Measurements from ENCODE around the gene COBLL1.

DNA sequence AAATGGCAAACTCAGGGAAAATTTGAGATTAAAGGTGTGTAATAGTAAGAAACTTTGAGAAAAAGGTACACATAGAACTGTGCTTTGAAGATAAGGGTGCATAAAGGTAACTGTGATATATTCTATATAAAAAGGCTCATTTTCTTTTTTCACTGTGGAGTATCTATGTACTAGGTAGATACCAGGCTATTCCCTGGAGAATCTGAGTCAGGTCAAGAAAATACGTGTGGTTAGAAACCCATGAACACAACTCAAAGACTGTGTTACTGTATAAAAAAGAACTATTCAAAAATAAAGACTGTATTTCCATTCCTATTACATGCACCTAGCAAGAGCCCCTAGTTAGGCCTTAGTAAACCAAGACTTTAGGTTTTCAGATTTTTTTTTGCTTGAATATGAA is 120.2 kb downstream of the COBLL1 start:
- TF ChIP-seq, protein P1, sequence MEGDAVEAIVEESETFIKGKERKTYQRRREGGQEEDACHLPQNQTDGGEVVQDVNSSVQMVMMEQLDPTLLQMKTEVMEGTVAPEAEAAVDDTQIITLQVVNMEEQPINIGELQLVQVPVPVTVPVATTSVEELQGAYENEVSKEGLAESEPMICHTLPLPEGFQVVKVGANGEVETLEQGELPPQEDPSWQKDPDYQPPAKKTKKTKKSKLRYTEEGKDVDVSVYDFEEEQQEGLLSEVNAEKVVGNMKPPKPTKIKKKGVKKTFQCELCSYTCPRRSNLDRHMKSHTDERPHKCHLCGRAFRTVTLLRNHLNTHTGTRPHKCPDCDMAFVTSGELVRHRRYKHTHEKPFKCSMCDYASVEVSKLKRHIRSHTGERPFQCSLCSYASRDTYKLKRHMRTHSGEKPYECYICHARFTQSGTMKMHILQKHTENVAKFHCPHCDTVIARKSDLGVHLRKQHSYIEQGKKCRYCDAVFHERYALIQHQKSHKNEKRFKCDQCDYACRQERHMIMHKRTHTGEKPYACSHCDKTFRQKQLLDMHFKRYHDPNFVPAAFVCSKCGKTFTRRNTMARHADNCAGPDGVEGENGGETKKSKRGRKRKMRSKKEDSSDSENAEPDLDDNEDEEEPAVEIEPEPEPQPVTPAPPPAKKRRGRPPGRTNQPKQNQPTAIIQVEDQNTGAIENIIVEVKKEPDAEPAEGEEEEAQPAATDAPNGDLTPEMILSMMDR (optimal IDR thresholded peaks at IDR 0.05 in 1 of 3, IDR thresholded peaks at IDR 0.05 in 1 of 3, conservative IDR thresholded peaks at IDR 0.05 in 1 of 3; ENCODE audit: extremely low read depth in 1 of 3, insufficient read depth in 2 of 3, low read length in 3 of 3), result no peak
- TF ChIP-seq EZH2 (IDR thresholded peaks at IDR 0.05; ENCODE audit: low read length), result no peak
